NCI-H2227 (cell line): ENCODE results near the gene HSPBP1.

ENCODE experiments used
- DNase-seq: peaks from one replicate; lab custom pipeline; 2025; ENCODE audit not compliant: unreplicated experiment; lab: John Stamatoyannopoulos, UW

Gene HSPBP1

GRCh38 chr19:55256562-55257460, 23.1 kb downstream of the HSPBP1 start:
- DNase-seq: no peak

GRCh38 chr19:55255618-55256423, 24.1 kb downstream of the HSPBP1 start:
- no peak for DNase-seq

- no peak for DNase-seq
Measured at GRCh38 chr19:55254625-55254977, 25.3 kb downstream of the HSPBP1 start.

GRCh38 chr19:55253842-55254624, 25.9 kb downstream of the HSPBP1 start:
- DNase-seq: no peak

GRCh38 chr19:55252760-55253663, 26.9 kb downstream of the HSPBP1 start:
- no peak for DNase-seq

- no peak for DNase-seq
Measured at GRCh38 chr19:55251341-55252081, 28.4 kb downstream of the HSPBP1 start.

- no peak for DNase-seq
Measured at GRCh38 chr19:55250262-55251036, 29.5 kb downstream of the HSPBP1 start.

- no peak for DNase-seq
Measured at GRCh38 chr19:55249841-55250240, 30.1 kb downstream of the HSPBP1 start.

GRCh38 chr19:55248704-55249103, 31.2 kb downstream of the HSPBP1 start:
- no peak for DNase-seq

GRCh38 chr19:55248166-55248675, 31.7 kb downstream of the HSPBP1 start:
- DNase-seq: no peak

- no peak for DNase-seq
Measured at GRCh38 chr19:55247621-55248099, 32.2 kb downstream of the HSPBP1 start.

GRCh38 chr19:55246462-55247451, 33.2 kb downstream of the HSPBP1 start:
- DNase-seq: no peak

GRCh38 chr19:55245236-55245904, 34.5 kb downstream of the HSPBP1 start:
- no peak for DNase-seq

GRCh38 chr19:55244004-55244680, 35.8 kb downstream of the HSPBP1 start:
- DNase-seq: no peak

- no peak for DNase-seq
Measured at GRCh38 chr19:55242517-55242916, 37.4 kb downstream of the HSPBP1 start.

GRCh38 chr19:55241935-55242464, 37.9 kb downstream of the HSPBP1 start:
- no peak for DNase-seq
